ENCODE data around the gene PTPRT. TPM values are rescaled to one million over a fixed set of nuclear protein-coding genes. Genes with fewer than 3 reads are reported as not detected.

PTPRT gene
- total and polyA plus RNA-seq, 2 of the 13 experiments (the other 11 are each of a cell fraction or from before 2014, with no cell fraction given), result under 0.01 to 0.09 TPM

- Histone ChIP-seq H3K4me2 (ENCODE audit: low read depth, low read length) (no peak overlapping the region), H3K36me3 (replicated peaks in 1 of 2; ENCODE audit: control insufficient read depth in 1 of 2, insufficient read depth in 2 of 2, low read length in 2 of 2) (no peaks in the 10 kb centered on the region), H3K27me3 (ENCODE audit: control insufficient read depth in 1 of 2, insufficient read depth in 2 of 2, low read length in 2 of 2) (no peaks in the 10 kb centered on the region), H3K4me3 (replicated peaks in 1 of 3; ENCODE audit: insufficient read depth in 1 of 3, low read depth in 2 of 3, low read length in 3 of 3) (no peak overlapping the region), H3K4me1 (ENCODE audit: insufficient read depth, low read length) (no peaks in the 10 kb centered on the region), H2AFZ (ENCODE audit: low read length) (no peak overlapping the region), H3K27ac (ENCODE audit: extremely low read length, insufficient read depth, low read length) (no peak overlapping the region), H3K79me2 (ENCODE audit: insufficient read depth, low read length) (no peaks in the 10 kb centered on the region), H3K9me3 (ENCODE audit: low read length) (peaks cover 78% of the 10 kb centered on the region), H3K9ac (ENCODE audit: insufficient read depth, low read depth, low read length) (no peak overlapping the region), H4K20me1 (ENCODE audit: insufficient read depth, low read length) (no peaks in the 10 kb centered on the region)
- WGBS (ENCODE audit: low lambda C conversion rate), result 18% methylated on average over 6 of the region's 6 CpGs
- BruUV-seq (replicated peaks), result no TSS peak
- no peak for FAIRE-seq
- POLR2A ChIA-PET, result no interaction called here
- no peak for ATAC-seq
- CTCF ChIA-PET (ENCODE audit: low intra/inter-chr PET ratio, low total read pairs), result no interaction called here
- DNase-seq (ENCODE audit: low spot score), result no peak
- in situ Hi-C loops (cut with HindIII; ENCODE audit: extremely low pct_ligation_motif_present, low pct_unique_long_range_greater_than_20kb) (no loop called here), intact Hi-C loops (cut with micrococcal nuclease; ENCODE audit: unreplicated experiment) (no loop called here)
- TF ChIP-seq ZNF557 (CRISPR knock-in tag; IDR thresholded peaks at IDR 0.05), result no peak
- no peak for TF ChIP-seq GATA4 (IDR thresholded peaks at IDR 0.05; ENCODE audit: borderline replicate concordance, low read depth)
- TF ChIP-seq ZNF773 (CRISPR knock-in tag; IDR thresholded peaks at IDR 0.05; ENCODE audit: borderline replicate concordance), result no peak
- TF ChIP-seq SOX13 (IDR thresholded peaks at IDR 0.05), result no peak
- no peak for TF ChIP-seq SOX13 (CRISPR knock-in tag; conservative IDR thresholded peaks at IDR 0.05 in 1 of 2, IDR thresholded peaks at IDR 0.05 in 1 of 2)
- TF ChIP-seq ZNF788 (CRISPR knock-in tag; IDR thresholded peaks at IDR 0.05; ENCODE audit: borderline replicate concordance), result no peak
- TF ChIP-seq NCOA1 (CRISPR knock-in tag; IDR thresholded peaks at IDR 0.05), result no peak
- no peak for TF ChIP-seq ZMYM2 (CRISPR knock-in tag; IDR thresholded peaks at IDR 0.05)
- TF ChIP-seq SNRNP70 (IDR thresholded peaks at IDR 0.05; ENCODE audit: low read depth, low read length), result no peak
- TF ChIP-seq DRAP1 (CRISPR knock-in tag; IDR thresholded peaks at IDR 0.05), result no peak
- TF ChIP-seq ZNF672 (CRISPR knock-in tag; IDR thresholded peaks at IDR 0.05), result no peak
Observed at GRCh38 chr20:42844751-42845150, 345.0 kb downstream of the PTPRT start.
